PC-9 (cell line): Measurements from ENCODE around the gene MIB1. TPM values are rescaled to one million over a fixed set of nuclear protein-coding genes. Genes with fewer than 3 reads are reported as not detected.

Experiments
- BruUV-seq: library from RNA; stranded (reverse); fragments of 400-500 nt; replicated peaks from 2 replicates; lab custom pipeline; 2021; lab: Mats Ljungman, UMichigan
- CTCF ChIA-PET: fragments of 300-600 bp; sonication (Branson Sonifier 250); formaldehyde crosslinking; loops from one replicate; lab custom pipeline; 2022; ENCODE audit warnings: antibody characterized with exemption; lab: Charles Lee
- POLR2A ChIA-PET: fragments of 300-600 bp; sonication (Branson Sonifier 250); formaldehyde crosslinking; loops from one replicate; lab custom pipeline; 2022; ENCODE audit warnings: antibody characterized with exemption; ENCODE audit not compliant: unreplicated experiment; lab: Charles Lee
- DNase-seq, 2 experiments: peaks; one replicate each; pipeline versions ENCODE4 v3.0.0 to v3.0.0-alpha.2; 2015 to 2022; ENCODE audit warnings: mixed read lengths in 1 of 2
- H2AFZ ChIP-seq: fragments of 200-600 bp; sonication (generic); 2 replicates; pipeline ENCODE4 v1.8.1; 2017; ENCODE audit warnings: antibody characterized with exemption
- H3F3A ChIP-seq: fragments of 200-600 bp; sonication (generic); 2 replicates; pipeline ENCODE4 v1.8.1; 2017; ENCODE audit warnings: antibody characterized with exemption, mild to moderate bottlenecking, low read depth; ENCODE audit not compliant: insufficient read depth
- H3K27ac ChIP-seq: fragments of 200-600 bp; sonication (generic); 2 replicates; pipeline ENCODE4 v1.6.1; 2016; ENCODE audit warnings: mixed run types
- H3K27me3 ChIP-seq: fragments of 200-600 bp; sonication (generic); 2 replicates; pipeline ENCODE4 v1.6.1; 2016; ENCODE audit warnings: low read depth, mixed run types; ENCODE audit not compliant: insufficient read depth
- H3K36me3 ChIP-seq: fragments of 200-600 bp; sonication (generic); 2 replicates; pipeline ENCODE4 v1.6.1; 2016; ENCODE audit warnings: low read depth, mixed run types
- H3K4me1 ChIP-seq: fragments of 200-600 bp; sonication (generic); replicated peaks from 2 replicates; pipeline ENCODE4 v1.6.1; 2016; ENCODE audit warnings: mixed run types; ENCODE audit not compliant: insufficient read depth
- H3K4me2 ChIP-seq: fragments of 200-600 bp; sonication (generic); 2 replicates; pipeline ENCODE4 v1.6.1; 2017; ENCODE audit warnings: mixed run types
- H3K4me3 ChIP-seq: fragments of 200-600 bp; sonication (generic); 2 replicates; pipeline ENCODE4 v1.6.1; 2016; ENCODE audit warnings: mixed run types
- H3K79me2 ChIP-seq: fragments of 200-600 bp; sonication (generic); 2 replicates; pipeline ENCODE4 v1.6.1; 2017; ENCODE audit warnings: low read depth, mixed run types
- H3K9me2 ChIP-seq: fragments of 200-600 bp; sonication (generic); 2 replicates; pipeline ENCODE4 v1.8.1; 2017; ENCODE audit warnings: mild to moderate bottlenecking; ENCODE audit not compliant: insufficient read depth
- H3K9me3 ChIP-seq: fragments of 200-600 bp; sonication (generic); 2 replicates; pipeline ENCODE4 v1.8.1; 2016; ENCODE audit warnings: low read depth; ENCODE audit not compliant: insufficient read depth
- H4K20me1 ChIP-seq: fragments of 200-600 bp; sonication (generic); 2 replicates; pipeline ENCODE4 v1.8.1; 2017; ENCODE audit not compliant: insufficient read depth
- CTCF ChIP-seq: fragments of 200-600 bp; sonication (generic); conservative IDR thresholded peaks from 2 replicates; pipeline ENCODE4 v1.6.1; 2017; ENCODE audit warnings: mixed run types, antibody characterized with exemption, mild to moderate bottlenecking, moderate library complexity
- EZH2 ChIP-seq: fragments of 200-600 bp; sonication (generic); IDR thresholded peaks from 2 replicates; pipeline ENCODE4 v1.8.0; 2017; ENCODE audit warnings: antibody characterized with exemption, low read depth
- intact Hi-C: fragments of 100-400 bp; cut with micrococcal nuclease; formaldehyde crosslinking; loops from one replicate; pipeline ENCODE4 v1.10.0; 2022; ENCODE audit not compliant: unreplicated experiment
- total RNA-seq: library from RNA; stranded (reverse); gene quantifications from 2 replicates; pipeline ENCODE4 v1.2.3, GENCODE V29; 2021

The MIB1 gene
- total RNA-seq, 1 experiment from 2014 or later, result 40.1 TPM

GRCh38 chr18:21841570-21841969, 101.0 kb downstream of the MIB1 start:
- intact Hi-C loops, result no loop called here
- no peak overlapping the region for H3K27ac ChIP-seq
- no TSS peak for BruUV-seq
- H3K27me3 ChIP-seq, result no peaks in the 10 kb centered on the region
- no peak overlapping the region for H3K4me2 ChIP-seq
- CTCF ChIA-PET, result no interaction called here
- no peaks in the 10 kb centered on the region for H3K9me3 ChIP-seq
- H3K4me3 ChIP-seq, result no peak overlapping the region
- TF ChIP-seq EZH2 (no peak), CTCF (no peak)
- no peaks in the 10 kb centered on the region for H3K4me1 ChIP-seq
- H3K36me3 ChIP-seq, result no peaks in the 10 kb centered on the region
- no peak overlapping the region for H2AFZ ChIP-seq
- no peak for DNase-seq
- H3F3A ChIP-seq, result no peaks in the 10 kb centered on the region
- H4K20me1 ChIP-seq, result no peaks in the 10 kb centered on the region
- H3K79me2 ChIP-seq, result no peaks in the 10 kb centered on the region
- POLR2A ChIA-PET, result no interaction called here
- no peaks in the 10 kb centered on the region for H3K9me2 ChIP-seq

GRCh38 chr18:21843341-21843740, 102.7 kb downstream of the MIB1 start:
- Histone ChIP-seq H3K36me3 (no peaks in the 10 kb centered on the region), H3K27me3 (no peaks in the 10 kb centered on the region), H2AFZ (no peak overlapping the region), H3K9me3 (no peaks in the 10 kb centered on the region), H3K4me1 (no peaks in the 10 kb centered on the region), H3K9me2 (no peaks in the 10 kb centered on the region), H3K4me3 (no peak overlapping the region), H3F3A (no peaks in the 10 kb centered on the region), H4K20me1 (no peaks in the 10 kb centered on the region), H3K27ac (no peak overlapping the region), H3K4me2 (no peak overlapping the region), H3K79me2 (no peaks in the 10 kb centered on the region)
- TF ChIP-seq CTCF, result no peak
- no peak for TF ChIP-seq EZH2
- intact Hi-C loops, result no loop called here
- no TSS peak for BruUV-seq
- ChIA-PET CTCF (no interaction called here), POLR2A (no interaction called here)
- DNase-seq, result no peak

- H3K27ac ChIP-seq, result no peak overlapping the region
- DNase-seq, result no peak
- intact Hi-C loops, result no loop called here
- TF ChIP-seq CTCF, result no peak
- no peak for TF ChIP-seq EZH2
- H3F3A ChIP-seq, result no peaks in the 10 kb centered on the region
- no peaks in the 10 kb centered on the region for H3K36me3 ChIP-seq
- H3K27me3 ChIP-seq, result no peaks in the 10 kb centered on the region
- no peaks in the 10 kb centered on the region for H4K20me1 ChIP-seq
- no peaks in the 10 kb centered on the region for H3K9me2 ChIP-seq
- no peaks in the 10 kb centered on the region for H3K4me1 ChIP-seq
- ChIA-PET POLR2A (interaction anchor here (0.7 kb wide), 1 partner anchor 208 kb away, joined by 5 read pairs; no protein-coding TSS in a partner anchor), CTCF (no interaction called here)
- H3K9me3 ChIP-seq, result no peaks in the 10 kb centered on the region
- no peak overlapping the region for H2AFZ ChIP-seq
- H3K79me2 ChIP-seq, result no peaks in the 10 kb centered on the region
- H3K4me2 ChIP-seq, result no peak overlapping the region
- no TSS peak for BruUV-seq
- H3K4me3 ChIP-seq, result no peak overlapping the region
Observed at GRCh38 chr18:21851327-21851961, 110.9 kb downstream of the MIB1 start.
